DND-41 (cell line): ENCODE results near the gene SPC24.
"Not testable (repeated sequence)": the region's sequence is repeated elsewhere in the genome, so short reads cannot be mapped to it uniquely, and the experiment has no call there.

Source experiments
- ATAC-seq: fragments of 200-7000 bp; cut with Tn5 transposase; 3 replicates; pipeline ENCODE4 v1.9.1; 2021; ENCODE audit warnings: low read depth; ENCODE audit not compliant: insufficient read depth
- DNase-seq: peaks from one replicate; pipeline ENCODE4 v3.0.0-alpha.2; 2020
- H2AFZ ChIP-seq: 2 replicates; pipeline ENCODE4 v1.6.0; 2012; ENCODE audit warnings: low read depth, low read length
- H3K27ac ChIP-seq: 2 replicates; pipeline ENCODE4 v1.5.1; 2012; ENCODE audit warnings: low read length, inconsistent platforms
- H3K27me3 ChIP-seq: fragments of 200-600 bp; sonication (generic); 2 replicates; pipeline ENCODE4 v1.6.0; 2012; ENCODE audit warnings: low read length, mild to moderate bottlenecking, inconsistent platforms; ENCODE audit not compliant: insufficient read depth, poor library complexity
- H3K36me3 ChIP-seq: 2 replicates; pipeline ENCODE4 v1.5.1; 2012; ENCODE audit warnings: low read length, inconsistent platforms; ENCODE audit not compliant: insufficient read depth
- H3K4me1 ChIP-seq: 2 replicates; pipeline ENCODE4 v1.5.1; 2012; ENCODE audit warnings: mild to moderate bottlenecking, low read length; ENCODE audit not compliant: insufficient read depth
- H3K4me2 ChIP-seq: 2 replicates; pipeline ENCODE4 v1.6.0; 2012; ENCODE audit warnings: mild to moderate bottlenecking, moderate library complexity, low read length, inconsistent platforms; ENCODE audit not compliant: insufficient read depth
- H3K4me3 ChIP-seq, 2 experiments: fragments of 200-600 bp in 1 of 2; shearing (Covaris generic) in 1 of 2; 2 replicates each; pipeline ENCODE4 v1.5.1; 2012 to 2016; ENCODE audit warnings: inconsistent platforms in 2 of 2, low read length in 2 of 2, mild to moderate bottlenecking in 2 of 2, low read depth in 1 of 2, moderate library complexity in 1 of 2
- H3K79me2 ChIP-seq: 2 replicates; pipeline ENCODE4 v1.6.0; 2012; ENCODE audit warnings: low read length, inconsistent platforms; ENCODE audit not compliant: insufficient read depth
- H3K9ac ChIP-seq: 2 replicates; pipeline ENCODE4 v1.6.0; 2012; ENCODE audit warnings: low read depth, mild to moderate bottlenecking, inconsistent platforms, low read length, moderate library complexity
- H3K9me3 ChIP-seq: 2 replicates; pipeline ENCODE4 v1.5.1; 2012; ENCODE audit warnings: low read length, moderate library complexity, mild to moderate bottlenecking, inconsistent platforms; ENCODE audit not compliant: insufficient read depth, severe bottlenecking
- H4K20me1 ChIP-seq: 2 replicates; pipeline ENCODE4 v1.6.0; 2012; ENCODE audit warnings: low read length; ENCODE audit not compliant: insufficient read depth
- CTCF ChIP-seq: IDR thresholded peaks from 2 replicates; pipeline ENCODE4 v1.5.1; 2012; ENCODE audit warnings: borderline replicate concordance, low read length, moderate library complexity, mild to moderate bottlenecking; ENCODE audit not compliant: poor library complexity, severe bottlenecking; ENCODE audit errors: extremely low read depth
- EZH2 ChIP-seq: IDR thresholded peaks from 3 replicates; pipeline ENCODE4 v1.6.1; 2012; ENCODE audit warnings: borderline replicate concordance, low read depth, mild to moderate bottlenecking, moderate library complexity, low read length, inconsistent platforms; ENCODE audit not compliant: severe bottlenecking

SPC24 gene

GRCh38 chr19:11141937-11142527 lies 13.6 kb downstream of the SPC24 start:
- Histone ChIP-seq H3K4me2 (no peak overlapping the region), H3K9ac (no peak overlapping the region), H3K79me2 (peaks cover 10% of the 10 kb centered on the region), H3K9me3 (no peaks in the 10 kb centered on the region), H3K27me3 (no peaks in the 10 kb centered on the region), H2AFZ (no peak overlapping the region), H3K36me3 (peaks cover 48% of the 10 kb centered on the region), H3K4me1 (peaks cover 4% of the 10 kb centered on the region; the same call in 1 of the 2 replicates), H3K27ac (no peak overlapping the region), H4K20me1 (peaks cover 27% of the 10 kb centered on the region), H3K4me3 (no peak overlapping the region)
- DNase-seq (no peak), ATAC-seq (no peak)
- TF ChIP-seq CTCF: no peak
- TF ChIP-seq EZH2: no peak

DNA sequence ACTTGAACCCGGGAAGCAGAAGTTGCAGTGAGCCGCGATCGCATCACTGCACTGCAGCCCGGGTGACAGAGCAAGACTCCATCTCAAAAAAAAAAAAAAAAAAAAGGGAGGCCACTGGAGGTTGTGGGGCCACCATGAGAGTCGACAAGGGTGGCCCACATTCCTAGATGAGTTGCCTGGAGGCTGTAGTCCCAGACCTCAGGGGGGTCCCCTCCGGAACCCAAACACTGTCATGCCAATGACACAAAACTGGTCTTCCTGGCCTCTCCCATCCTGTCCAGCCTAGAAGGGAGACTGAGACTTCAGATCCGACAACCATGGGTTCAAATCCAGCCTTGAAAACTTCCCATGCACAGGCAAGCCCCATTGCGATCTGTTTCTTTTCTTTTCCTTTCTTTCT lies 14.7 kb downstream of the SPC24 start:
- no peak overlapping the region for H2AFZ ChIP-seq
- H3K9ac ChIP-seq: no peak overlapping the region
- peaks cover 6% of the 10 kb centered on the region for H3K79me2 ChIP-seq
- H3K4me2 ChIP-seq: no peak overlapping the region
- peaks cover 4% of the 10 kb centered on the region; the same call in 1 of the 2 replicates for H3K4me1 ChIP-seq
- DNase-seq (no peak), ATAC-seq (no peak)
- no peak overlapping the region for H3K4me3 ChIP-seq
- H3K9me3 ChIP-seq: no peaks in the 10 kb centered on the region
- peaks cover 24% of the 10 kb centered on the region for H4K20me1 ChIP-seq
- no peak overlapping the region for H3K27ac ChIP-seq
- TF ChIP-seq CTCF (no peak), EZH2 (no peak)
- H3K36me3 ChIP-seq: peaks cover 38% of the 10 kb centered on the region
- H3K27me3 ChIP-seq: no peaks in the 10 kb centered on the region

- H3K4me1 ChIP-seq, H3K27me3 ChIP-seq, H3K4me2 ChIP-seq, H3K79me2 ChIP-seq, H2AFZ ChIP-seq, H3K4me3 ChIP-seq, DNase-seq, H3K9me3 ChIP-seq, H3K9ac ChIP-seq, H3K27ac ChIP-seq, ATAC-seq: not testable (repeated sequence)
- Histone ChIP-seq H4K20me1 (peaks cover 17% of the 10 kb centered on the region), H3K36me3 (peaks cover 30% of the 10 kb centered on the region)
These were observed 15.5 kb downstream of the SPC24 start for GRCh38 chr19:11140023-11140538.

DNA sequence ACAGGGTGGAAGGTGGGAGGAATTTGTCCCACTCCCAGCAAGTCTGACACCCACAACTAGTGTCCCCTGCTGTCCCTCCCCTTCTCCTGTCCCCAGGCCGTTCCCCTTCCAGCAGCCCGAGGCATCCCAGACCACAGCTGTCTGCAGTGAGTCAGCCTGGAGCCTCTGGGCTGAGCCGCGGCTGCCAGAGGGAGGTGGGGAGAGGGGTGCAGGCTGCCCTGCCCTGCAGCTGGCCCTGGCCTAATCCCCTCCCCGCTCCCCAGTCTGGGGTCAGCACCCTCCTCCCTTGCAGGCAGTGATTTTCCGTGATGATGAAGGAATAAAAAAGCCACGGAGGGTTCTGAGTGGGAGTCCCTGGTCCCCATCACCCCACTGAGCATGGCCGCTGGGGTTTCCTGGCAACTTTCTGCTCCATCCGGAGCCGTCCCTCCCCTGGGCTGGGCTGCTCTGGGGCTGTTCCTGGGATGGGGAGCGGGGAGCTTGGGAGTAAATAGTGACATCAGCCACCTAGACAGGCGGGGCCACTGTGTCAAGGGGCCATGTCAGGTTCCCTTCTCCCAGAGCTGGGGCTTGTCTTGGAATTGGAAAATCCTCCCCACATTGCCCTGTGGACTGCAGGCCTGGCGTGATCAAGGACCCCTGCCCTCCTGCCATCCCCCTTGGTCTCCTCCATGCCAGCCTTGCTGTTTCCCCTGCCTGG lies 16.8 kb downstream of the SPC24 start:
- ATAC-seq: peak; percentile 28; the same call in 2 of the 3 replicates
- Histone ChIP-seq H3K27ac (no peak overlapping the region), H3K4me1 (peaks cover 4% of the 10 kb centered on the region; the same call in 1 of the 2 replicates), H3K27me3 (no peaks in the 10 kb centered on the region), H3K36me3 (peaks cover 18% of the 10 kb centered on the region), H3K4me2 (no peak overlapping the region), H2AFZ (no peak overlapping the region), H3K9me3 (no peaks in the 10 kb centered on the region), H3K4me3 (no peak overlapping the region), H3K79me2 (no peaks in the 10 kb centered on the region), H4K20me1 (peaks cover 15% of the 10 kb centered on the region), H3K9ac (no peak overlapping the region)
- DNase-seq: no peak
- TF ChIP-seq EZH2 (no peak), CTCF (no peak)
